ENCODE data around the gene SPTBN4.
"Not testable (repeated sequence)": the region's sequence is repeated elsewhere in the genome, so short reads cannot be mapped to it uniquely, and the experiment has no call there.

The SPTBN4 gene

GRCh38 chr19:40585241-40585981, 118.6 kb downstream of the SPTBN4 start:
- no peak for DNase-seq (ENCODE audit: low read depth in 1 of 2, low spot score in 1 of 2)

- DNase-seq (ENCODE audit: low read depth in 1 of 2, low spot score in 1 of 2), result no peak
These were observed 119.2 kb downstream of the SPTBN4 start for GRCh38 chr19:40585982-40586422.

GRCh38 chr19:40586611-40587010, 119.8 kb downstream of the SPTBN4 start:
- no peak for DNase-seq (ENCODE audit: low read depth in 1 of 2, low spot score in 1 of 2)

GRCh38 chr19:40588110-40588854, 121.5 kb downstream of the SPTBN4 start:
- no peak for DNase-seq (ENCODE audit: low read depth in 1 of 2, low spot score in 1 of 2)

GRCh38 chr19:40588926-40589569, 122.2 kb downstream of the SPTBN4 start:
- no peak for DNase-seq (ENCODE audit: low read depth in 1 of 2, low spot score in 1 of 2)

GRCh38 chr19:40589591-40590429, 123.0 kb downstream of the SPTBN4 start:
- DNase-seq (ENCODE audit: low read depth in 1 of 2, low spot score in 1 of 2), result no peak

GRCh38 chr19:40590464-40591265, 123.9 kb downstream of the SPTBN4 start:
- DNase-seq (ENCODE audit: low read depth in 1 of 2, low spot score in 1 of 2), result no peak

- DNase-seq (ENCODE audit: low read depth in 1 of 2, low spot score in 1 of 2), result not testable (repeated sequence)
These were observed 124.9 kb downstream of the SPTBN4 start for GRCh38 chr19:40591724-40592123.

- no peak for DNase-seq (ENCODE audit: low read depth in 1 of 2, low spot score in 1 of 2)
These were observed 125.4 kb downstream of the SPTBN4 start for GRCh38 chr19:40592170-40592569.

GRCh38 chr19:40594255-40594654, 127.5 kb downstream of the SPTBN4 start:
- no peak for DNase-seq (ENCODE audit: low read depth in 1 of 2, low spot score in 1 of 2)

- DNase-seq (ENCODE audit: low read depth in 1 of 2, low spot score in 1 of 2), result no peak
These were observed 127.9 kb downstream of the SPTBN4 start for GRCh38 chr19:40594657-40595091.

- no peak for DNase-seq (ENCODE audit: low read depth in 1 of 2, low spot score in 1 of 2)
These were observed 130.0 kb downstream of the SPTBN4 start for GRCh38 chr19:40596608-40597328.

GRCh38 chr19:40597329-40597838, 130.6 kb downstream of the SPTBN4 start:
- no peak for DNase-seq (ENCODE audit: low read depth in 1 of 2, low spot score in 1 of 2)

- peak; percentile 61 to 78 for DNase-seq (ENCODE audit: low read depth in 1 of 2, low spot score in 1 of 2)
These were observed 131.5 kb downstream of the SPTBN4 start for GRCh38 chr19:40598121-40598917.

- DNase-seq (ENCODE audit: low read depth in 1 of 2, low spot score in 1 of 2), result no peak
These were observed 132.1 kb downstream of the SPTBN4 start for GRCh38 chr19:40598918-40599307.

GRCh38 chr19:40599331-40599901, 132.6 kb downstream of the SPTBN4 start:
- no peak for DNase-seq (ENCODE audit: low read depth in 1 of 2, low spot score in 1 of 2)

GRCh38 chr19:40599902-40600569, 133.2 kb downstream of the SPTBN4 start:
- no peak for DNase-seq (ENCODE audit: low read depth in 1 of 2, low spot score in 1 of 2)

All from stimulated activated CD4-positive, alpha-beta T cell treated with anti-CD3 and anti-CD28 coated beads, Interleukin-15, amount 100 ng/mL, for 1 hour (primary cell).